HepG2 (cell line): Measurements from ENCODE around the gene BTBD19. TPM values are rescaled to one million over a fixed set of nuclear protein-coding genes. Genes with fewer than 3 reads are reported as not detected.
A peak's percentile ranks its signal among the peaks of the same experiment; 100 is the strongest.

ENCODE experiments used
- ATF1 ChIP-seq: IDR thresholded peaks from 2 replicates; pipeline ENCODE4 v1.6.1; 2016; ENCODE audit warnings: mild to moderate bottlenecking, control low read depth
- CEBPZ ChIP-seq: IDR thresholded peaks from 2 replicates; pipeline ENCODE4 v1.6.1; 2012; ENCODE audit warnings: low read length, improper control_type of control experiment
- CENPT ChIP-seq: sonication (generic); formaldehyde crosslinking; IDR thresholded peaks from 2 replicates; pipeline ENCODE4 v1.8.0; 2022; ENCODE audit warnings: low read depth, mild to moderate bottlenecking, moderate library complexity, missing genetic modification reagents
- CSRNP2 ChIP-seq: sonication (generic); formaldehyde crosslinking; conservative IDR thresholded peaks from 2 replicates; pipeline ENCODE4 v1.8.0; 2022; ENCODE audit warnings: low read depth, missing genetic modification reagents
- FOXJ3 ChIP-seq: sonication (generic); formaldehyde crosslinking; IDR thresholded peaks from 2 replicates; pipeline ENCODE4 v1.4.0; 2020; ENCODE audit warnings: missing genetic modification reagents, mild to moderate bottlenecking, borderline replicate concordance
- JARID2 ChIP-seq: sonication (generic); formaldehyde crosslinking; IDR thresholded peaks from 2 replicates; pipeline ENCODE4 v1.8.1; 2023; ENCODE audit warnings: missing genetic modification reagents, inconsistent platforms; ENCODE audit not compliant: insufficient replicate concordance
- NCOA2 ChIP-seq: sonication (generic); formaldehyde crosslinking; IDR thresholded peaks from 2 replicates; pipeline ENCODE4 v1.8.0; 2022; ENCODE audit warnings: inconsistent platforms
- NFE2L1 ChIP-seq: sonication (generic); formaldehyde crosslinking; IDR thresholded peaks from 2 replicates; pipeline ENCODE4 v1.4.0; 2020; ENCODE audit warnings: missing genetic modification reagents, mild to moderate bottlenecking, borderline replicate concordance
- NFIC ChIP-seq: IDR thresholded peaks from 2 replicates; pipeline ENCODE4 v1.6.1; 2012; ENCODE audit warnings: mild to moderate bottlenecking, low read length, inconsistent platforms
- PBX2 ChIP-seq: IDR thresholded peaks from 2 replicates; pipeline ENCODE4 v1.6.1; 2016; ENCODE audit warnings: control low read depth
- POGZ ChIP-seq: sonication (generic); formaldehyde crosslinking; IDR thresholded peaks from 2 replicates; pipeline ENCODE4 v1.4.0; 2020; ENCODE audit warnings: mild to moderate bottlenecking, missing genetic modification reagents
- SRSF9 ChIP-seq: fragments of 200-400 bp; formaldehyde crosslinking; IDR thresholded peaks from 2 replicates; pipeline ENCODE4 v1.6.1; 2018; ENCODE audit warnings: borderline replicate concordance, mild to moderate bottlenecking, low read depth, low read length; ENCODE audit not compliant: insufficient read depth, poor library complexity, severe bottlenecking
- TCF7L2 ChIP-seq: IDR thresholded peaks from 2 replicates; pipeline ENCODE4 v1.6.1; 2011; ENCODE audit warnings: mild to moderate bottlenecking, low read depth, low read length, moderate library complexity
- ZNF512 ChIP-seq: sonication (generic); formaldehyde crosslinking; IDR thresholded peaks from 2 replicates; pipeline ENCODE4 v1.4.0; 2020; ENCODE audit warnings: mild to moderate bottlenecking, missing genetic modification reagents
- ZNF576 ChIP-seq: sonication (generic); formaldehyde crosslinking; IDR thresholded peaks from 2 replicates; pipeline ENCODE4 v1.4.0; 2020; ENCODE audit warnings: mild to moderate bottlenecking, missing genetic modification reagents
- ZNF749 ChIP-seq: sonication (generic); formaldehyde crosslinking; IDR thresholded peaks from 2 replicates; pipeline ENCODE4 v1.8.0; 2022; ENCODE audit warnings: mild to moderate bottlenecking, missing genetic modification reagents, moderate library complexity, borderline replicate concordance
- ZNF75D ChIP-seq: sonication (generic); formaldehyde crosslinking; IDR thresholded peaks from 2 replicates; pipeline ENCODE4 v1.8.1; 2023; ENCODE audit warnings: missing genetic modification reagents, mild to moderate bottlenecking, borderline replicate concordance
- ZNF761 ChIP-seq: sonication (generic); formaldehyde crosslinking; conservative IDR thresholded peaks from 2 replicates; pipeline ENCODE4 v1.4.0; 2020; ENCODE audit warnings: mild to moderate bottlenecking, missing genetic modification reagents
- ZNF766 ChIP-seq: sonication (generic); formaldehyde crosslinking; IDR thresholded peaks from 2 replicates; pipeline ENCODE4 v1.5.0; 2020; ENCODE audit warnings: missing genetic modification reagents, borderline replicate concordance
- polyA plus RNA-seq, 8 experiments: library from polyadenylated mRNA; depleted of rRNA in 3 of 8; stranded (reverse) in 7 of 8; unstranded in 1 of 8; fragments of >200 nt; fragmentation: Illumina TruSeq in 4 of 8; extraction: Trizol in 4 of 8; gene quantifications; 2 replicates each; pipeline versions ENCODE4 v1.2.1 to v1.2.3, GENCODE V29; 2011 to 2016; ENCODE audit warnings: low read depth in 4 of 8, missing spikeins in 1 of 8, mixed read lengths in 1 of 8; ENCODE audit not compliant: insufficient read depth in 1 of 8
- total RNA-seq, 5 experiments: library from RNA; depleted of rRNA; stranded (reverse); fragments of >200 nt; fragmentation: Illumina TruSeq; extraction: Trizol; gene quantifications; 2 replicates each; pipeline ENCODE4 v1.2.3, GENCODE V29; 2016; ENCODE audit warnings: low read depth in 1 of 5

The BTBD19 gene
- total and polyA plus RNA-seq, 2 of the 13 experiments (the other 11 are each of a cell fraction or from before 2014, with no cell fraction given) = 2.7 to 6.7 TPM

- TF ChIP-seq CEBPZ = no peak
- 0 out of 2 replicates have a peak, but pooled peaks have one; percentile 27 for TF ChIP-seq ATF1 (CRISPR knock-in tag)
- TF ChIP-seq ZNF766 (CRISPR knock-in tag) = 0 out of 2 replicates have a peak, but pooled peaks have one; percentile 33
- 0 out of 2 replicates have a peak, but pooled peaks have one; percentile 23 for TF ChIP-seq ZNF749 (CRISPR knock-in tag)
- TF ChIP-seq FOXJ3 (CRISPR knock-in tag) = no peak
- no peak for TF ChIP-seq ZNF576 (CRISPR knock-in tag)
- no peak for TF ChIP-seq PBX2 (CRISPR knock-in tag)
- TF ChIP-seq NFIC = 0 out of 2 replicates have a peak, but pooled peaks have one; percentile 48
- TF ChIP-seq ZNF75D (CRISPR knock-in tag) = no peak
- TF ChIP-seq CENPT = no peak
- peak; percentile 82 for TF ChIP-seq ZNF761 (CRISPR knock-in tag)
- no peak for TF ChIP-seq ZNF512
- 0 out of 2 replicates have a peak, but pooled peaks have one; percentile 22 for TF ChIP-seq NFE2L1 (CRISPR knock-in tag)
- TF ChIP-seq NCOA2 (CRISPR knock-in tag) = 0 out of 2 replicates have a peak, but pooled peaks have one; percentile 38
- TF ChIP-seq CSRNP2 = no peak
- TF ChIP-seq JARID2 (CRISPR knock-in tag) = no peak
- TF ChIP-seq SRSF9 = no peak
- TF ChIP-seq TCF7L2 = no peak
- TF ChIP-seq POGZ (CRISPR knock-in tag) = peak; percentile 51
Observed at GRCh38 chr1:44799770-44800584, 8.3 kb upstream of the BTBD19 start, which contains the start of gene PLK3 (continued).
